Smooth muscle cell (in vitro differentiated cells): Measurements from ENCODE around the gene TNS3. TPM values are rescaled to one million over a fixed set of nuclear protein-coding genes. Genes with fewer than 3 reads are reported as not detected.

ENCODE experiments used
- DNase-seq: peaks from one replicate; lab custom pipeline; 2025; ENCODE audit not compliant: unreplicated experiment; lab: John Stamatoyannopoulos, UW
- H2AFZ ChIP-seq: fragments of 200-600 bp; sonication (generic); 2 replicates; pipeline ENCODE4 v1.6.0; 2016; ENCODE audit warnings: antibody characterized with exemption, low read depth, mild to moderate bottlenecking
- H3F3A ChIP-seq: fragments of 200-600 bp; sonication (generic); 2 replicates; pipeline ENCODE4 v1.6.0; 2017; ENCODE audit warnings: antibody characterized with exemption, low read depth
- H3K27ac ChIP-seq: fragments of 200-600 bp; sonication (generic); 2 replicates; pipeline ENCODE4 v1.5.1; 2016; ENCODE audit warnings: low read depth, mild to moderate bottlenecking
- H3K27me3 ChIP-seq: fragments of 200-600 bp; sonication (generic); 2 replicates; pipeline ENCODE4 v1.6.1; 2016; ENCODE audit warnings: low read depth, mild to moderate bottlenecking
- H3K36me3 ChIP-seq: fragments of 200-600 bp; sonication (generic); 2 replicates; pipeline ENCODE4 v1.5.1; 2016; ENCODE audit warnings: low read depth
- H3K4me1 ChIP-seq: fragments of 200-600 bp; sonication (generic); 2 replicates; pipeline ENCODE4 v1.5.1; 2016; ENCODE audit warnings: low read depth
- H3K4me2 ChIP-seq: fragments of 200-600 bp; sonication (generic); 2 replicates; pipeline ENCODE4 v1.6.0; 2016; ENCODE audit warnings: mild to moderate bottlenecking
- H3K4me3 ChIP-seq: fragments of 200-600 bp; sonication (generic); 2 replicates; pipeline ENCODE4 v1.5.1; 2016; ENCODE audit warnings: mild to moderate bottlenecking
- H3K79me2 ChIP-seq: fragments of 200-600 bp; sonication (generic); 2 replicates; pipeline ENCODE4 v1.6.0; 2016; ENCODE audit warnings: low read depth, mild to moderate bottlenecking
- H3K9ac ChIP-seq: fragments of 200-600 bp; sonication (generic); 2 replicates; pipeline ENCODE4 v1.6.0; 2016; ENCODE audit warnings: low read depth
- H3K9me3 ChIP-seq: fragments of 200-600 bp; sonication (generic); replicated peaks from 2 replicates; pipeline ENCODE4 v1.5.1; 2016; ENCODE audit warnings: low read depth
- H4K20me1 ChIP-seq: fragments of 200-600 bp; sonication (generic); 2 replicates; pipeline ENCODE4 v1.6.0; 2016; ENCODE audit warnings: low read depth
- WGBS: methylation state at CpG from one replicate; pipeline ENCODE4 v1.1.7; 2016; ENCODE audit warnings: low lambda C conversion rate; 5-methylcytosine and 5-hydroxymethylcytosine counted together
- polyA plus RNA-seq: library from polyadenylated mRNA; unstranded; fragments of >200 nt; fragmentation: Nextera tagmentation; extraction: Ambion mirVana; gene quantifications from 2 replicates; pipeline ENCODE4 v1.2.1, GENCODE V29; 2016
- total RNA-seq: library from RNA; depleted of rRNA; stranded (reverse); fragments of >200 nt; gene quantifications from 2 replicates; pipeline ENCODE4 v1.2.3, GENCODE V29; 2014
- TF ChIP-seq, protein P1 (sequence below): fragments of 200-600 bp; sonication (generic); IDR thresholded peaks from 2 replicates; pipeline ENCODE4 v1.5.1; 2017; ENCODE audit warnings: borderline replicate concordance, mild to moderate bottlenecking, antibody characterized with exemption; ENCODE audit not compliant: insufficient read depth, poor library complexity, severe bottlenecking

The TNS3 gene
- total and polyA plus RNA-seq, 2 experiments from 2014 or later, result 32.6 to 50.5 TPM

DNA sequence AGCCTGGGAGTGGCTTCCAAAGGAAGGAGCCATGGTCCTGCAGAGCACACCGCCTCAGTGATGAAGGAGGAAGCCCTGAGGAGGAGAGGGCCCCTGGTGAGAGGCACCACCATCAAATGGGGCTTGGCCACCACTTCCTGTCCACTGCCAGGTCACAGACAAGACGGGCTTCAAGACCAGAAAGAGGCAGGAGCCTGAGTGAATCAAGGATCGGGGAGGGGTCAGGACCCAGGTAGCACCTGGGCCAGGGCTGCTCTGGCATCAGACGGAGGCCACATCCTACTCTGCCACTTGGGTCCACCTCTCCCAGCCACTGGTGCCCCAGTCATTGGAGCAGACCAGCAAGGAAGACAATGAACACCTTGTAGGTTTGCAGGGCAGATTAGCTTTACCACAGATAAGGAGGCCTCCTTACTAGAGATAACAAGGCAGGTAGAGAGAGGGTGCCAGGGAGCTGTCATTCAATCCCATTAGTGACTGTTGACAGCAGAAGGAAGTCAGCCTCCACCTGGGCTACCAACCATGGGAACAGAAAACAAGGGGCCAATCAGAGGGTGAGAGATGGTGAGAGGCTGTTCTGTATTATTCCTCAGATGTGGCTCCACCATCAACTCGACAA is 143.4 kb downstream of the TNS3 start:
- Histone ChIP-seq H3K27ac (no peak overlapping the region), H3K4me3 (no peak overlapping the region), H3K9me3 (no peaks in the 10 kb centered on the region), H3K4me2 (no peak overlapping the region), H3K27me3 (no peaks in the 10 kb centered on the region), H3F3A (peaks cover 4% of the 10 kb centered on the region), H2AFZ (no peak overlapping the region), H4K20me1 (peaks cover 33% of the 10 kb centered on the region), H3K36me3 (no peaks in the 10 kb centered on the region), H3K9ac (no peak overlapping the region), H3K79me2 (peaks cover 37% of the 10 kb centered on the region), H3K4me1 (peaks cover 15% of the 10 kb centered on the region)
- no peak for DNase-seq
- WGBS, result 96% methylated on average over 5 of the region's 5 CpGs
- TF ChIP-seq, protein P1, sequence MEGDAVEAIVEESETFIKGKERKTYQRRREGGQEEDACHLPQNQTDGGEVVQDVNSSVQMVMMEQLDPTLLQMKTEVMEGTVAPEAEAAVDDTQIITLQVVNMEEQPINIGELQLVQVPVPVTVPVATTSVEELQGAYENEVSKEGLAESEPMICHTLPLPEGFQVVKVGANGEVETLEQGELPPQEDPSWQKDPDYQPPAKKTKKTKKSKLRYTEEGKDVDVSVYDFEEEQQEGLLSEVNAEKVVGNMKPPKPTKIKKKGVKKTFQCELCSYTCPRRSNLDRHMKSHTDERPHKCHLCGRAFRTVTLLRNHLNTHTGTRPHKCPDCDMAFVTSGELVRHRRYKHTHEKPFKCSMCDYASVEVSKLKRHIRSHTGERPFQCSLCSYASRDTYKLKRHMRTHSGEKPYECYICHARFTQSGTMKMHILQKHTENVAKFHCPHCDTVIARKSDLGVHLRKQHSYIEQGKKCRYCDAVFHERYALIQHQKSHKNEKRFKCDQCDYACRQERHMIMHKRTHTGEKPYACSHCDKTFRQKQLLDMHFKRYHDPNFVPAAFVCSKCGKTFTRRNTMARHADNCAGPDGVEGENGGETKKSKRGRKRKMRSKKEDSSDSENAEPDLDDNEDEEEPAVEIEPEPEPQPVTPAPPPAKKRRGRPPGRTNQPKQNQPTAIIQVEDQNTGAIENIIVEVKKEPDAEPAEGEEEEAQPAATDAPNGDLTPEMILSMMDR, result no peak

DNA sequence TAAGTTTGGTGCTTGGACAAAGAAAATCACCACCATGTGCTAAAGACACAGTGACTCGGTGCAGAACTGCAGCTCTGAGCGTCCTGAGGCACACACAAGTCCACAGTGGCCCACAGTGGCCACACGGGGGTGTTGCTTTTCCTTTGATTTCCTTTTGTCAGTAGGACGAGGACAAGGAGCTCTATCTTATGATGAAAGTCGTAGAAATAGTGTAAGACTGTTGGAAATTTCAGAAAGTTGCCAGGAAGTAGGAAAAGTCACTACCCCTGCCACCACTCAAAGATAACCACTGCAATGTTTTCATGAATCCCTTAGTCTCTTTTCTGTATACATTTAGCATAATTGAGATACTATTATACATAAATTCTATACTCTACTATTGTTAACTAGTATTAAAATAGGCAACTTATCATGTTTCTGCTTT is 146.0 kb downstream of the TNS3 start:
- H3K79me2 ChIP-seq, result peaks cover 20% of the 10 kb centered on the region
- no peaks in the 10 kb centered on the region for H3K9me3 ChIP-seq
- no peak overlapping the region for H3K27ac ChIP-seq

DNA sequence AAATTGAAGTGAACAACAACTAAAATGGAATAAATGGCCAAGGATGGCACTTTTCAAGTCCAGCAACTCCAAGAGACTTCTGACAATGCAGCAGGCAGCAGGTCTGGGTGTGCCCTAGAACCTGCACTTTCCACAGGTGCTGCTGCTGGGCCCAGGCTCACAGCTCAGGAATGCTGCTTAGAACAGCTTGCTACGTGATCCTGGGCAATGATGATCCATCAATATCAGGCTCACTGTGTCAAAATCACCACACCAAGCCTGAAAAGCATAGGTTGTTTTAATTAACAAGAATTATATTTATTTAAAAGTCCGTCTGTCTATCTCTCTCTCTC is 148.4 kb downstream of the TNS3 start:
- Histone ChIP-seq H4K20me1 (peaks cover 40% of the 10 kb centered on the region), H3K79me2 (peaks cover 26% of the 10 kb centered on the region), H3K9ac (no peak overlapping the region), H3K4me2 (no peak overlapping the region), H3K9me3 (no peaks in the 10 kb centered on the region), H3K27me3 (no peaks in the 10 kb centered on the region), H3K27ac (no peak overlapping the region), H2AFZ (no peak overlapping the region), H3K4me1 (no peaks in the 10 kb centered on the region), H3K36me3 (no peaks in the 10 kb centered on the region), H3F3A (no peaks in the 10 kb centered on the region), H3K4me3 (no peak overlapping the region)
- TF ChIP-seq, protein P1, result no peak
- 87% methylated on average over 2 of the region's 2 CpGs for WGBS
- DNase-seq, result no peak

More for the DNA sequence above, 146.0 kb downstream of the TNS3 start:
- no peak for DNase-seq
- Histone ChIP-seq H3K4me2 (no peak overlapping the region), H3K4me1 (no peaks in the 10 kb centered on the region), H3F3A (no peaks in the 10 kb centered on the region), H2AFZ (no peak overlapping the region), H3K9ac (no peak overlapping the region), H3K27me3 (no peaks in the 10 kb centered on the region), H3K4me3 (no peak overlapping the region), H4K20me1 (peaks cover 22% of the 10 kb centered on the region), H3K36me3 (no peaks in the 10 kb centered on the region)
- TF ChIP-seq, protein P1, result peak; percentile 67
- 26% methylated on average over 5 of the region's 5 CpGs for WGBS
